ENCODE measurements around the gene ORC4. TPM values are rescaled to one million over a fixed set of nuclear protein-coding genes. Genes with fewer than 3 reads are reported as not detected.
"Not testable (repeated sequence)": the region's sequence is repeated elsewhere in the genome, so short reads cannot be mapped to it uniquely, and the experiment has no call there.

The ORC4 gene
- total RNA-seq, 1 donor: 25.7 TPM

DNA sequence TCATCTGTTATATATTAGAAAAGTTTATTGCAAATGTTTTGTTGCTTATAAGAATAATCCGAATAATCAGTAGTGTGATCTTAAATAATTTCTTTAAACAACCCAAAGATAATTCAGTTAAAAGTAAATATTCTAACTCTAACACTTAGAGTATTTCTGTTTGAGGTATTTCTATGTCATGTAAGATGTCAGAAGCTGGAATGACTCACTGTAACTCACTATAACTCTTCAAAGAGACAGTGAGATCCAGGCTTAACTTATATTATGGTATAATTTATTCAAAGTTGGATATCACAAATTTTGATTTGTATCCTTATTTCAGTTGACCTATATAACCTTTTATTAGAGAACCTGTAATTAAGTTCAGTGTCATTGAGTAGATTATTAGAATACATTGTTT, 7.3 kb upstream of the ORC4 start:
- Histone ChIP-seq H3K4me1 (ENCODE audit: insufficient read depth, low read length) (no peaks in the 10 kb centered on the region), H3K4me3 (ENCODE audit: low read length) (no peak overlapping the region), H3K27me3 (ENCODE audit: insufficient read depth, low read length) (no peaks in the 10 kb centered on the region), H3K9me3 (ENCODE audit: low read depth, low read length) (no peaks in the 10 kb centered on the region)

DNA sequence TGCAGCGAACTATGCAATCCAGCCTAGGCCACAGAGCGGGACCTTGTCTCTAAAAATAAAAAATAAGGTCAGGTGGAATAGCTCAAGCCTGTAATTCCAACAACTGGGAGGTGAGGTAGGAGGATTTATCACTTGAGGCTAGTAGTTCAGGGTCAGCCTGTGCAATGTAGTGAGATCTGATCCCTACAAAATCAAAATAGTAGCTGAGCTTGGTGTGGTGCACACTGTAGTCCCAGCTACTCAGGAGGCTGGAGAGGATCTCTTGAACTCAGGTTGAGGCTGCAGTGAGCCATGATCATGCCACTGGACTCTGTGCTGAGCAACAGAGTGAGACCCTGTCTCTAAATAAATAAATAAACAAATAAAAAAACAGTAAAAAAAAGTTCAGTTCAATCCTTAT, 6.0 kb upstream of the ORC4 start:
- Histone ChIP-seq H3K4me1 (ENCODE audit: insufficient read depth, low read length) (peaks cover 9% of the 10 kb centered on the region), H3K9me3 (ENCODE audit: low read depth, low read length) (no peaks in the 10 kb centered on the region), H3K27me3 (ENCODE audit: insufficient read depth, low read length) (no peaks in the 10 kb centered on the region), H3K4me3 (ENCODE audit: low read length) (no peak overlapping the region)

DNA sequence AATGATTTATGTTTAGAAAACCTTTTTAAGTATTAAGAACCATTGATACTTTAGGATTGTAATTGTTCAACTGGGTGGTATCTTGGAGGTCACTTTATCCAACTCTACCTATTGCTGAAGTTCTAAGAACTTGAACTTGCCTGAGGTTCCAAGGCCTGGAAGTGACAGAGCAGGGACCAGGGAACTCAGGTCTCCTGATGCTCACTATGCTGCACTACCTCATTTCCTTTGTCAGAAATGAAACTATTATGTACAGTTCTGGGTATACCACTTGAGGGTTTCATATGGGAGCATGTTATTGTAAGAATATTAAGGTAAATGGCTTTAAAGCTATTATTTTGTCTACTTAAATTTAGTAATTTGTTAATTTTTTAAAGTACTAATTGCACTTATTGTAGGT, 3.3 kb upstream of the ORC4 start:
- Histone ChIP-seq H3K4me3 (ENCODE audit: low read length) (no peak overlapping the region), H3K9me3 (ENCODE audit: low read depth, low read length) (no peaks in the 10 kb centered on the region), H3K4me1 (ENCODE audit: insufficient read depth, low read length) (peaks cover 21% of the 10 kb centered on the region), H3K27me3 (ENCODE audit: insufficient read depth, low read length) (no peaks in the 10 kb centered on the region)

GRCh38 chr2:148022882-148023281, 2.3 kb upstream of the ORC4 start:
- Histone ChIP-seq H3K27me3 (ENCODE audit: insufficient read depth, low read length) (no peaks in the 10 kb centered on the region), H3K4me3 (ENCODE audit: low read length) (no peak overlapping the region), H3K9me3 (ENCODE audit: low read depth, low read length) (no peaks in the 10 kb centered on the region), H3K4me1 (ENCODE audit: insufficient read depth, low read length) (peaks cover 21% of the 10 kb centered on the region)

GRCh38 chr2:148022351-148022750, 1.8 kb upstream of the ORC4 start:
- no peaks in the 10 kb centered on the region for H3K27me3 ChIP-seq (ENCODE audit: insufficient read depth, low read length)
- no peak overlapping the region for H3K4me3 ChIP-seq (ENCODE audit: low read length)
- peaks cover 21% of the 10 kb centered on the region for H3K4me1 ChIP-seq (ENCODE audit: insufficient read depth, low read length)
- no peaks in the 10 kb centered on the region for H3K9me3 ChIP-seq (ENCODE audit: low read depth, low read length)

- Histone ChIP-seq H3K4me1 (ENCODE audit: insufficient read depth, low read length) (peaks cover 21% of the 10 kb centered on the region), H3K9me3 (ENCODE audit: low read depth, low read length) (no peaks in the 10 kb centered on the region), H3K4me3 (ENCODE audit: low read length) (peak overlapping the region; percentile 94), H3K27me3 (ENCODE audit: insufficient read depth, low read length) (no peaks in the 10 kb centered on the region)
These were observed 1.3 kb upstream of the ORC4 start for GRCh38 chr2:148021886-148022285.

- Histone ChIP-seq H3K27me3 (ENCODE audit: insufficient read depth, low read length) (no peaks in the 10 kb centered on the region), H3K4me1 (ENCODE audit: insufficient read depth, low read length) (peaks cover 21% of the 10 kb centered on the region), H3K4me3 (ENCODE audit: low read length) (peak within 1 kb of the TSS; percentile 94), H3K9me3 (ENCODE audit: low read depth, low read length) (no peaks in the 10 kb centered on the region)
These were observed 723 bp upstream of the ORC4 start, which contains the start of gene MBD5 for GRCh38 chr2:148021059-148021861. TSS of gene MBD5 (plus strand) at chr2:148021091.

DNA sequence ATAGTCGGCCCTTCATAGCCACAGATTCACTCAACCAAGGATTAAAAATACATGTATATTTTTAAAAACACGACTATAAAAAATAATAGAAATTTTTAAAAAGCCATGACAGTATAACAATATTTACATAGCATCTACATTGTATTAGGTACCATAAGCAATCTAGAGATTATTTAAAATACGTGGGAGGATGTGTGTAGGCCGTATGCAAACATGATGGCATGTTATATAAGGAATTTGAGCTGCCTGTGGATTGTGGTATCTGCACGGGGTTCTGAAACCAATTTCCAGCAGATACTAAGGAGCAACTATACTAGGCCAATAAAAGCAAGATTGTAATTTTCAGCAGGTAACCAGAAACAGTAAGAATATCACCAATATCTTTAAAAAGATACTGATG, 5.9 kb downstream of the ORC4 start:
- Histone ChIP-seq H3K4me1 (ENCODE audit: insufficient read depth, low read length) (peaks cover 5% of the 10 kb centered on the region), H3K27me3 (ENCODE audit: insufficient read depth, low read length) (no peaks in the 10 kb centered on the region), H3K9me3 (ENCODE audit: low read depth, low read length) (peaks cover 6% of the 10 kb centered on the region), H3K4me3 (ENCODE audit: low read length) (no peak overlapping the region)

GRCh38 chr2:148013876-148014275, 6.7 kb downstream of the ORC4 start:
- no peaks in the 10 kb centered on the region for H3K4me1 ChIP-seq (ENCODE audit: insufficient read depth, low read length)
- peaks cover 6% of the 10 kb centered on the region for H3K9me3 ChIP-seq (ENCODE audit: low read depth, low read length)
- no peak overlapping the region for H3K4me3 ChIP-seq (ENCODE audit: low read length)
- no peaks in the 10 kb centered on the region for H3K27me3 ChIP-seq (ENCODE audit: insufficient read depth, low read length)

GRCh38 chr2:148008411-148008810, 12.1 kb downstream of the ORC4 start:
- not testable (repeated sequence) for H3K9me3 ChIP-seq (ENCODE audit: low read depth, low read length); H3K27me3 ChIP-seq (ENCODE audit: insufficient read depth, low read length); H3K4me1 ChIP-seq (ENCODE audit: insufficient read depth, low read length); H3K4me3 ChIP-seq (ENCODE audit: low read length)

GRCh38 chr2:148007219-148007900, 13.2 kb downstream of the ORC4 start:
- no peaks in the 10 kb centered on the region for H3K4me1 ChIP-seq (ENCODE audit: insufficient read depth, low read length)
- no peak overlapping the region for H3K4me3 ChIP-seq (ENCODE audit: low read length)
- no peaks in the 10 kb centered on the region for H3K27me3 ChIP-seq (ENCODE audit: insufficient read depth, low read length)
- H3K9me3 ChIP-seq (ENCODE audit: low read depth, low read length): peaks cover 6% of the 10 kb centered on the region

DNA sequence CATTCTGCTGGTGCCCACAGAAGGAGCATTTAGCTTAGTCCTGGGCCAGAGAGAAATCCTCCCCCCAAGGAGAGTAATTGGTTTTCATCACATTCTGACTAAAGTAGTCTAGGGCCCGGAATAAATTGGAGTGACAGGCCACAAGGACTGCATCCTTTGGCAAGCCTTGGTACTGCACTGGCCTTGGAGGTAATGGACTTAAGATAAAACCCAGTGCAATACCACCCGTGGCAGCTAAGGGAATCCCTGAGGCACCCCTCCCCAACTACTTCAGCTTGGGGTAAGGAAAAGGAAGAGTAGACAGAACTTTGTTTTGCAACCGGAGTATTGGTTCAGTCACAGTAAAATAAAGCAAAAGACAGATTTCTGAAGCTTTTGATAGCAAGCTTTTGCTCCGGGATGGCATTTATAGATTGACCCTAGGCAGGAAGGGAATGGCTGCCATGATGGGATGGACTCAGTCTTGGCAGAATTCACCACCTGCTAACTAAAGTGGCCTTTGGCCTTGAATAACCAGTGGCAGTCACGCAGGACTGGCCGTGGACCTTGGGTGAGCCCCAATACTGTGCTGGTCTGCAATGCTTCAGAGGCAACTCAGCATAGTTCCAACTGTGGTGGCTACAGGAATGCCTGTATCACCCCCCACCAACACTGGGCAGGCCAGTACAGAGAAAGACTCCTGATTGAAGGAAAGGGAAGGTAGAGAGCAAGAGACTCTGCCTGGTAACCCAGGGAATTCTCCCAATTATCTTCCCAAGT, 14.1 kb downstream of the ORC4 start:
- Histone ChIP-seq H3K9me3 (ENCODE audit: low read depth, low read length) (peaks cover 3% of the 10 kb centered on the region), H3K4me1 (ENCODE audit: insufficient read depth, low read length) (no peaks in the 10 kb centered on the region), H3K4me3 (ENCODE audit: low read length) (no peak overlapping the region), H3K27me3 (ENCODE audit: insufficient read depth, low read length) (no peaks in the 10 kb centered on the region)

- H3K4me3 ChIP-seq (ENCODE audit: low read length); H3K27me3 ChIP-seq (ENCODE audit: insufficient read depth, low read length); H3K4me1 ChIP-seq (ENCODE audit: insufficient read depth, low read length); H3K9me3 ChIP-seq (ENCODE audit: low read depth, low read length): not testable (repeated sequence)
These were observed 18.1 kb downstream of the ORC4 start for GRCh38 chr2:148002420-148002819.

GRCh38 chr2:148000095-148000494, 20.4 kb downstream of the ORC4 start:
- H3K4me1 ChIP-seq (ENCODE audit: insufficient read depth, low read length): no peaks in the 10 kb centered on the region
- H3K9me3 ChIP-seq (ENCODE audit: low read depth, low read length): no peaks in the 10 kb centered on the region
- no peak overlapping the region for H3K4me3 ChIP-seq (ENCODE audit: low read length)
- H3K27me3 ChIP-seq (ENCODE audit: insufficient read depth, low read length): no peaks in the 10 kb centered on the region

GRCh38 chr2:147999126-147999525, 21.4 kb downstream of the ORC4 start:
- Histone ChIP-seq H3K9me3 (ENCODE audit: low read depth, low read length) (no peaks in the 10 kb centered on the region), H3K27me3 (ENCODE audit: insufficient read depth, low read length) (no peaks in the 10 kb centered on the region), H3K4me3 (ENCODE audit: low read length) (no peak overlapping the region), H3K4me1 (ENCODE audit: insufficient read depth, low read length) (no peaks in the 10 kb centered on the region)
